NCI-H446 (cell line): Measurements from ENCODE around the gene GDPD2.

Experiments used
- DNase-seq, 2 experiments: peaks; one replicate each; lab custom pipeline; 2025; lab: John Stamatoyannopoulos, UW

Gene GDPD2

DNA sequence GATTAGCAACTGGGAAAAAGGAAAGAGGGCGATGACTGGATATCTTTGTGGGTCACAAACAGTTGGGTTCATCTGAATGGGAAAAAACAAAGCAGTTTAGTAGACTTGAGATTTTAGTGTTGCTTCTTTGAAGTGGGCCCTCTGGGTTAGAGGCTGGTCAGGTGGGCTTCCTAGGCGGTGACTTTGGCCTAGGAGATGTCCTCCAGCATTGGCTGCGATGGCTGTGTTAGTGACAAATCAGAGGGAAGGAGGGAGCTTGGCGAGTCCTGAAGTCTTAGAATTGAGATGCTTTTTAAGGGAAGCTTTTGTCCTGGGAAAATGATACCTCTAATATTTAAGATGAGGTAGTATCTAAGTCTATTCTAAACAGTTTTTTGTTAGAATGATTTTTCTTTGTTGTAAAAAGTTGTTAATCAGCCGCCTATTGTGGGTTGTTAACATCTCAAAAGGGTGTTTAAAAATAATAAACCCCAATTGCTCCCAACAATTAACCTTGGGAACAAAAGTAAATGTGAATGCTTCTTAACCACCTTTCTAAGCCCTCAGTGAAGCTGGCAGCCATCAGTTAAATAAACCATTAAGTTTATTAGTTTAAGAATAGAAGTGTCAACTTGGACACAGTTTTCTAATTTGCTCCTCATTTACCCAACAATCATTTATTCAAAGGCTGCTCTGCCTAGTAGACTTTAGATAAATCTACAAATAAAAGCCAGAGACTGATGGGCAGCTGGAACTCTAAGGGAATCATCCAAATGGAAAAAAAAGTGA, 53.2 kb downstream of the GDPD2 start:
- DNase-seq = no peak

DNA sequence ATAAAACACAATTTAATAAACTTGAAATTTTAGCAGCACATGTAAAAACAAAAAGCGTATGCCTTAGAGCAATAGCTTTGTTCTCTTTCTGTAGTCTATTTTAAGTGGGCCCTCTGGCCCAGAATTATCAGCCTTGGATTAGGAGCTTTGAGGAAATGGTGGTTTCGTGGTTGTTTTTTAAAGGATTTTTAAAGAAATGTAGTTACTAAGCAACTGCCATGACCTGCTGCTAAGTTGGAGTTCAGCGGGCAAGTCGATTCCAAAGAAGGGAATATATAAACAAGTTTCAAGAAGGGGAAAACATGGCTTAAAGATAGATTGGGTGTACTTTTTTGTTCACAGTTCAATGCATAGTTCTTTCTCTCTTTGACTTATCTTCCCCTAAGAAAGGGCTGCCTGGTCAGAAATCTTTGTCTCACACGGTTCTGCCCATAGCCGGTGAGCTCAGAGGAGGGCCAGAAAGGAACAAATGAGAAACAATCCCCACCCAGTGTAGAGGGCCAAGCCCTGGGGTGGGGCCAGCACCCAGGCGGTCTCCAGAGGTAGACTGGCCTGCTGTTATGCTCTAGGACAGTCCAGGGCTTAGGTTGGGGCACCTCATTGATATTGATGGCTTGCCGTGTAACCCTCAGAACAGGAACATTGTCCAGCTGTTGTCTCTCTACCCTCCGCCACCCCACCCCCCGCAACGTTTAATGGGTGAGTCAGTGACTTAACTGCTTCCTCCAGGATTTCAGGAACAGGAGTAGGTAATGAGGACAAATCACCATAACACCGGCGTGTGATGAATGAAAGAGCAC, 54.0 kb downstream of the GDPD2 start:
- DNase-seq = peak in 1 of 2 experiments; percentile 7

DNA sequence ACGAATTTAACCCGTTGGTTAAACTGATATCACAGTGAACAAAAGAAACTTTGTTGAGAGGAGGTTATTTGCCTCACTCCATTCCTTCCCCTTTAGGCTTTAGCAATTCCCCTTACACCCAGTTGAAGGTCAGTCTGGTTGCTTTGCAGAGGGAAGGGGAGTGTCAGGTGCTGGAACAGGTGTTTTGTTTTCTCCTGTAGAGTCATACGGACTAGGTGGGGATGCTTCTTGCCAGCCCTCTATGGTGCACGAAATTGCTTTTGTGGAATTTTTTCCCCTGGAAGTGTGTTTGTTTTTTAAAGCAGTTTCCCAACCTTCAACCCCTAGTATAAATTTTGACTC, 54.6 kb downstream of the GDPD2 start:
- DNase-seq = no peak

DNA sequence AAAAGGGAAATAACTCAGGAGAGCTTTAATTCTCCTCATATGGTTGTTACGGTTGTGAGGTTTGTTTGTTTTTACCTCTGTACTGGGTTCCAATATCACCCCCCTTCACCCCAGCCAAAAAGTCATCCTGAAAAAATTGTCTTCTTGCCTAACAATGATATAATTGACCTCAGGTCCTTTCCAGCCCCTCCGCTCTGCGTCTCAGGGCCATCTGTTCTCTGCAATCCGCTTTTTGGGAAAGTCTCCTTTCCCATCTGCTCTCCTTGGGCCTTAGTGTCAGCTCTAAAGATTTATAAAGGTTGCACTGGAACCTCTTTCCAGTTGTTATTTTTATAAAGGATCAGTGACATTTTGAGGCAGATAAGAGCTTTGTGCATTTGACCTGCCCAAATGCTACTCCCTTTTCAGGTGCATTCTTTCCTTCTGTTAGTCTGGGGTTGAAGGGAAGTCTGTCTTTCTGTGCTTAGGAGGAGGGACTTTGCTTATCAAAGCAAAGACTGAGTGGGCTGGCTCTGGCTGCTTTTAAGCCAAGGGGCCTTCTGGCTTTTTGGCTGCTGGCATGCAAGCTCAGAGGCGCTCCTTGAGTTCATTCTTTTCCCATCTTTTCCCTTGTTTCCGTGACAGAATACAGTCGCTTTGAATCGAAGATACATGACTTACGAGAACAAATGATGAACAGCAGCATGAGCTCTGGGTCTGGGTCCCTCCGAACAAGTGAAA, 55.6 kb downstream of the GDPD2 start:
- DNase-seq = peak; percentile 2 to 52

DNA sequence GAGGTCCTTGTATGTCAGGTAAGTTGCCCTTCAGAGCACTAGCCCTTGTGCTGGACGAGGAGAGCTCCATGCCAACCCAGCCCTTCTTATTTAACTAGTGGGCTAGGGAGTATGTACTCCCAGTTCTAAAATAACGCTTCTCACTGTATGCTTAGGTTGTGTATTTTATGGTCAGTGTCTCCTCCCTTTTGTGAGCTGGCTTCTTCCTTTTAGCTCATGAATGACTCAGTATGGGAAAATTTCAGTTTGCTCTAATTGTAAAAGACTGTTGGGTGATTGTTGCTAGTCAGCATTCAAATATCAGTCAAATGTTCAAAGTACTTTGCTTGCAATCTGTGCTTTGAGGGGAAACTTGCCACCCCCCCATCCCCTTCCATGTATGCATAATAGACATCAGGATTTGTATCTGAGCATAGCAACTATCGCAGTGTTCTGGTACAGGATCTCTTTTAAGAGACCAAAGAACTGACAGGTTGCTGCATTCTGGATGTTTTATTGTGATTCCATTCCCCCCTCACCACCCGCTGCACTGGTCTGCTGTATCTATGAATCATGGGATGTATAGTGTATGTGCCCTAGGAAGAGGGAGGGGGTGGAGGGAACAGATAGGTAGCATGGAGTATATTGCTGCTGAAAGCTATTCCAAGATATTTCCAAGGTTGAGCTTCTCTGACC, 56.3 kb downstream of the GDPD2 start:
- DNase-seq = no peak

DNA sequence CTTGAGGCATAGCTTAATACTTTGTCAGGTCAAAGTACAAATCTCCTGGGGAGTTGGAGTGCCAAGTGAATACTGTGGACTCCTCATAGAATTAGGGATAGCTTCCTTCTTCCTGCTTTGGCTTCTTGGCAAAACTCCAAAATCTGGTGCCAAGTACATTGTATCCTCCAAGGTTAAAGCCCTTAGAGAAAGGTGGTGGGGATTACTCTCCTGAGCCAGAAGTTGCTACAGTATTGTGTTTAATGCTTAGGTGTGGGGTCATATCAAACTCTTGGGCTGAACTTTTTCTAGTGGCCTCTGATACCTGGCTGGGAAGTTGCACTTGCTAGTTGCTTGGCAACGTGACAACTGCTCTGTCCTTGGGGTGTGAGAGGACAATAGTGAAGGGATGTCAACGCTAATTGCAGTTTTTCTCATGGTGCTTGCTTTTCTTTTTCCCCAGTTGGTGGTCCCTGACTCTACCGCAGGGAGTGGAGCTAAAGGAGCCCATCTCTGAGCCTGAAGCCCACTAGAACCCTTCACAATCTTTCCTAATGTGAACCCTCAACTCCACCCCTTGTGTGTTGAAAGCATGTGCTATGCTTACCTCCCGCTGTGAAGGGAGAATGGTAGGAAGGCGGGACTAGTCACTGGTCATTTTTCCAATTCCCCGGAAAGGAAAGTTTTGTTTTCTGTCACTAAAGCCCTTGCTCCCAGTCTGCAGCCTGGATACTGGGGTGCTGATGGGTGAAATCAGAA, 57.0 kb downstream of the GDPD2 start:
- peak in 1 of 2 experiments; percentile 24 for DNase-seq

DNA sequence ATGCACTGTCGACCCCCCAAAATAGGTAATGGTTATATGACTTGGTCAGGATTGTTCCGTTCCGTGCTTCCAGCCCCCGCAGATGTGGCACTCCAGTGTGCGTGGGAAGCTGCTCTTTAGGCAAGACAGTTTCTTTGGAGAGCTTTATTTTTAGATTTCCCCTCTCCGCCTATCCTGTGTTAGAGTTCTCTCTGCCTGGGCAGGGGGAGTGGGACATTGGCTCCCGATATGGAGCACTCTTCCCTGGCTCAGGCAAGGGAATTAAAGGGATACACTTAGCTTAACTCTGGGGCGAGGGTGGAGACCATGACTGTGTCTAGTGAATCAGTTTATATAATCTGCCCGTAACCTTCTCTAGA, 57.5 kb downstream of the GDPD2 start:
- DNase-seq = no peak

DNA sequence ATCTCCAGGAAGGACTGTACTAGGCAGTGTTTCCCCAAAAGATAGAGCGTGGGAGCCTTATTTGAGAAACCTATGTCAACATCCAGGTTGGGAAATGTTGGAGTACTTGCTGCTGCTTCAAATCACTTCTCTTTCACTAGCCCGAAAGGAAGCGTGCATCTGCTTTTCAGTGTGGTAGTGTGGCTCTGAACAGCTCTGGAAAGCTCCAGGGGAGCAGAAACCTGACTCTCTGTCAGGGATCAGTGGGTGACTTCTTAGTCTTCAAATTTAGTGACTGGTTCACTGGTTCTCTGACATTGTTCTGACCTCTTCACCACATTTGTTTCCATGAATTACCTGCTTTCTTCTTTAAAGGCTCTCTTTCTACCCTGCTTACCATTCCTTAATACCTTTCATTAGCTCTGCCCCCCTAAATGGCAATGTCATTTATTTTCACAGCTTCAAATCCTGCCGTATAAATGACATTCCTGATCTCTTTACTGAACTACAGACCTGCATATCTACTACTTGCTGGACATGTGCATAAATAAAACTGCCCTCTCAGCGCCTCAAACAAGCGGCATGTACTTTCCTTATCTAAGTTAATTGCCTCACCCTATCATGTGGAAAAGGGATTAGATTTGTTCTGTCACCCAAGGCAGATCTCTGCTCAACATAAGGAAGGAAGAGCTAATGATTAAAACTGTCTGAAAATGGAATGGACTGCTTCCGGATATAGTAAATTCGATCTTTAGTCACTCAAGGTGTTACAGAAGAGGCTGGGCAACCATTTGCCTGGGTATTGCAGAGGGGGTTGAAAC, 58.6 kb downstream of the GDPD2 start:
- DNase-seq = no peak

DNA sequence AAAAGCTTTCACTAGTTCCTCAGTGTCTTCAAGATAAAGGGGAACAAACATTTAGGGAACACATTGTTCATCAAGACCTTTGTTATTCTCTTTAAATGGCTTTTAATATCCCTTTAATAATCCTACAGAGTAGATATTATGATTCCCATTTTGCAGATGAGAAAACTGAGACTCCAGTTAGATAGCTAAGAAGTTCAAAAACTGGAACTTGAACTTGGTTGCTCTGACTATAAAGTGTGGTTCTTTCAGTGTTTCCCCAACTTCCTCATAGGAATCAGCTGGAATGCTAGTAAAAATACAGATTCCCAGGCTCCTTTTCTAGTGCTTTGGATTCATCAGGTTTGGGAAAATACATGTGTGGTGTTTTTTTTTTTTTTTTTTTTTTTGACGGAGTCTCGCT, 59.2 kb downstream of the GDPD2 start:
- DNase-seq = no peak
